GM19239 (cell line): Measurements from ENCODE around the gene GNB3.

Experiments used
- DNase-seq: peaks from one replicate; pipeline ENCODE4 v3.0.0; 2011; ENCODE audit warnings: low spot score; ENCODE audit not compliant: insufficient read length
- FAIRE-seq: peaks from 2 replicates; lab custom pipeline; 2011; peaks lifted over from hg19 to GRCh38; lab: Jason Lieb, UNC

Gene GNB3

GRCh38 chr12:6834873-6835272 is 5.9 kb upstream of the GNB3 start:
- DNase-seq, result no peak
- no peak for FAIRE-seq

GRCh38 chr12:6836851-6837250 is 3.9 kb upstream of the GNB3 start:
- FAIRE-seq (no peak), DNase-seq (no peak)

- DNase-seq (no peak), FAIRE-seq (no peak)
These were observed 3.2 kb upstream of the GNB3 start for GRCh38 chr12:6837370-6838060.

GRCh38 chr12:6838854-6839253 is 1.9 kb upstream of the GNB3 start:
- no peak for FAIRE-seq
- DNase-seq, result no peak

GRCh38 chr12:6839482-6840201 is 1.1 kb upstream of the GNB3 start:
- DNase-seq (peak; percentile 80), FAIRE-seq (peak; percentile 97)

GRCh38 chr12:6840330-6840729 is 395 bp upstream of the GNB3 start:
- DNase-seq (no peak), FAIRE-seq (no peak)

- FAIRE-seq, result no peak
- DNase-seq, result no peak
These were observed 1.4 kb downstream of the GNB3 start for GRCh38 chr12:6842075-6842474.

- FAIRE-seq (no peak), DNase-seq (no peak)
These were observed 2.6 kb downstream of the GNB3 start for GRCh38 chr12:6843118-6843902.

GRCh38 chr12:6845395-6845794 is 4.7 kb downstream of the GNB3 start:
- no peak for FAIRE-seq
- DNase-seq, result no peak

- FAIRE-seq (no peak), DNase-seq (no peak)
These were observed 5.7 kb downstream of the GNB3 start for GRCh38 chr12:6846316-6846869.

GRCh38 chr12:6847676-6848075 is 7.0 kb downstream of the GNB3 start:
- FAIRE-seq (no peak), DNase-seq (no peak)

- no peak for DNase-seq
- FAIRE-seq, result peak; percentile 49
These were observed 8.7 kb downstream of the GNB3 start for GRCh38 chr12:6849427-6849826.

GRCh38 chr12:6849976-6850560 is 9.3 kb downstream of the GNB3 start:
- no peak for FAIRE-seq
- DNase-seq, result no peak

- no peak for FAIRE-seq
These were observed 10.0 kb downstream of the GNB3 start for GRCh38 chr12:6850796-6851152.

GRCh38 chr12:6851153-6851920 is 10.6 kb downstream of the GNB3 start, which contains the start of gene CDCA3:
Gene CDCA3 (minus strand): TSS chr12:6851286. CDS start chr12:6850952, 334 bp downstream.
- FAIRE-seq, result no peak
- DNase-seq, result peak; percentile 99

More at GRCh38 chr12:6850796-6851152, 10.0 kb downstream of the GNB3 start:
- DNase-seq, result no peak

GRCh38 chr12:6851921-6852650 is 11.4 kb downstream of the GNB3 start, which contains the start of gene USP5:
Gene USP5 (plus strand): TSS chr12:6852150. CDS start chr12:6852180, 30 bp downstream.
- DNase-seq (peak; percentile 87), FAIRE-seq (peak; percentile 98)

- DNase-seq (no peak), FAIRE-seq (peak; percentile 73)
These were observed 12.1 kb downstream of the GNB3 start for GRCh38 chr12:6852651-6853354.

- FAIRE-seq (no peak), DNase-seq (no peak)
These were observed 12.9 kb downstream of the GNB3 start for GRCh38 chr12:6853626-6854025.
